Right lobe of liver (tissue), 6 donors: ENCODE measurements around the gene MAGEA11. TPM values are rescaled to one million over a fixed set of nuclear protein-coding genes. Genes with fewer than 3 reads are reported as not detected.
"Not testable (repeated sequence)": the region's sequence is repeated elsewhere in the genome, so short reads cannot be mapped to it uniquely, and the experiment has no call there.

Source experiments
- ATAC-seq, 4 donors: fragments of 200-7000 bp; cut with Tn5 transposase; one replicate each; pipeline ENCODE4 v1.9.1; 2020; ENCODE audit warnings: mild to moderate bottlenecking in 4 of 4, moderate library complexity in 4 of 4
- DNase-seq, 3 donors: peaks; one replicate each; pipeline ENCODE4 v3.0.0-alpha.2; 2020
- H3K27ac ChIP-seq, 3 donors: fragments of 200-600 bp; one replicate each; pipeline ENCODE4 v1.8.0; 2022
- H3K27me3 ChIP-seq, 2 donors: fragments of 200-600 bp; one replicate each; pipeline ENCODE4 v1.8.0; 2022
- H3K36me3 ChIP-seq, 4 donors: fragments of 200-600 bp; sonication (generic) in 1 of 4; one replicate each; pipeline versions ENCODE4 v1.5.1 to v1.8.0; 2017 to 2022; ENCODE audit warnings: control low read depth in 1 of 4
- H3K4me1 ChIP-seq, 4 donors: fragments of 200-600 bp; sonication (generic) in 1 of 4; one replicate each; pipeline versions ENCODE4 v1.5.1 to v1.8.0; 2017 to 2022; ENCODE audit warnings: control low read depth in 1 of 4
- H3K4me3 ChIP-seq, 3 donors: fragments of 200-600 bp; one replicate each; pipeline ENCODE4 v1.8.0; 2022
- H3K9me3 ChIP-seq, 4 donors: fragments of 200-600 bp; sonication (generic) in 1 of 4; one replicate each; pipeline versions ENCODE4 v1.5.1 to v1.8.0; 2017 to 2022; ENCODE audit warnings: control low read depth in 1 of 4
- CTCF ChIP-seq, 4 donors: fragments of 200-600 bp in 3 of 4; fragments of 450-650 bp in 1 of 4; IDR thresholded peaks; one replicate each; pipeline versions ENCODE4 v1.5.1 to v1.8.0; 2016 to 2022; ENCODE audit warnings: antibody characterized with exemption in 4 of 4, mild to moderate bottlenecking in 2 of 4
- POLR2A ChIP-seq: fragments of 450-650 bp; IDR thresholded peaks from one replicate; pipeline ENCODE4 v1.6.1; 2017; ENCODE audit warnings: antibody characterized with exemption, mild to moderate bottlenecking
- WGBS: methylation state at CpG from one replicate; pipeline ENCODE4 v1.1.6; 2018; ENCODE audit warnings: low coverage, low lambda C conversion rate; ENCODE audit not compliant: insufficient coverage; ENCODE audit errors: missing lambda C conversion rate; 5-methylcytosine and 5-hydroxymethylcytosine counted together
- intact Hi-C, 2 donors: fragments of 100-400 bp; cut with DNase I; formaldehyde crosslinking; loops; one replicate each; pipeline versions ENCODE4 v1.11.2 to v1.14.1; 2022
- total RNA-seq, 6 experiments: library from RNA; depleted of rRNA in 2 of 6; stranded (reverse); fragments of >200 nt in 2 of 6; fragmentation: NEBNext Ultra II Directional in 3 of 6; extraction: Animal tissue kit (Norgen Biotek cat#: 25700) in 3 of 6; gene quantifications; one replicate each; pipeline versions ENCODE4 v1.1.0 to v1.2.4, GENCODE V29; 2016 to 2023
- donor health status: DM: no; HTN: yes; CAD: no.
- donor health status: DM: no; HTN: no; CAD: no.
- donor health status: DM: no; HTN: no; CAD: no.
- donor health status: DM: no; HTN: yes; CAD: no.
- donor health status: DM: no; HTN: yes; CAD: no.

The MAGEA11 gene
- total RNA-seq, 6 experiments from 2014 or later: not detected

GRCh38 chrX:149688552-149688951 is 23.3 kb upstream of the MAGEA11 start:
- TF ChIP-seq POLR2A (no peak), CTCF (IDR thresholded peaks at IDR 0.05) (no peak)
- intact Hi-C loops: no loop called here
- DNase-seq: no peak
- Histone ChIP-seq H3K4me3 (no peak overlapping the region), H3K27me3 (no peaks in the 10 kb centered on the region), H3K27ac (no peak overlapping the region), H3K36me3 (no peaks in the 10 kb centered on the region), H3K9me3 (no peaks in the 10 kb centered on the region), H3K4me1 (no peaks in the 10 kb centered on the region)
- ATAC-seq: no peak
- WGBS: 39% methylated on average over 1 of the region's 1 CpG

GRCh38 chrX:149691794-149692193 is 20.1 kb upstream of the MAGEA11 start:
- Histone ChIP-seq H3K4me1 (no peaks in the 10 kb centered on the region), H3K27ac (no peak overlapping the region), H3K9me3 (no peaks in the 10 kb centered on the region), H3K27me3 (no peaks in the 10 kb centered on the region), H3K4me3 (no peak overlapping the region), H3K36me3 (no peaks in the 10 kb centered on the region)
- intact Hi-C loops: no loop called here
- no peak for ATAC-seq
- TF ChIP-seq CTCF (IDR thresholded peaks at IDR 0.05) (no peak), POLR2A (no peak)
- 64% methylated on average over 1 of the region's 1 CpG for WGBS
- DNase-seq: no peak

GRCh38 chrX:149692686-149693272 is 19.1 kb upstream of the MAGEA11 start:
- WGBS: 40% methylated on average over 6 of the region's 6 CpGs
- H3K4me3 ChIP-seq, DNase-seq, intact Hi-C loops, ATAC-seq, H3K27me3 ChIP-seq, H3K36me3 ChIP-seq, H3K9me3 ChIP-seq, H3K4me1 ChIP-seq, H3K27ac ChIP-seq: not testable (repeated sequence)

GRCh38 chrX:149699761-149700160 is 12.1 kb upstream of the MAGEA11 start:
- 30% methylated on average over 2 of the region's 2 CpGs for WGBS
- intact Hi-C loops: no loop called here
- no peaks in the 10 kb centered on the region for H3K36me3 ChIP-seq
- H3K27me3 ChIP-seq: no peaks in the 10 kb centered on the region
- ATAC-seq: no peak
- H3K27ac ChIP-seq: no peak overlapping the region
- H3K4me1 ChIP-seq: no peaks in the 10 kb centered on the region
- H3K9me3 ChIP-seq: no peaks in the 10 kb centered on the region
- TF ChIP-seq POLR2A: no peak
- TF ChIP-seq CTCF (IDR thresholded peaks at IDR 0.05): no peak
- no peak for DNase-seq
- no peak overlapping the region for H3K4me3 ChIP-seq

- TF ChIP-seq POLR2A: no peak
- TF ChIP-seq CTCF (IDR thresholded peaks at IDR 0.05): no peak
- WGBS: 45% methylated on average over 3 of the region's 5 CpGs
- intact Hi-C loops: no loop called here
- Histone ChIP-seq H3K9me3 (no peaks in the 10 kb centered on the region), H3K36me3 (no peaks in the 10 kb centered on the region), H3K4me1 (no peaks in the 10 kb centered on the region), H3K4me3 (no peak overlapping the region), H3K27me3 (no peaks in the 10 kb centered on the region), H3K27ac (no peak overlapping the region)
- ATAC-seq (no peak), DNase-seq (no peak)
Measured at GRCh38 chrX:149704664-149705063, 7.2 kb upstream of the MAGEA11 start.
